ENCODE results near the gene KRT82.

Gene KRT82

GRCh38 chr12:52417740-52418139, 11.6 kb upstream of the KRT82 start:
- Histone ChIP-seq H2BK5ac (ENCODE audit: low read depth, low read length, poor library complexity) (no peak overlapping the region), H3K36me3 (ENCODE audit: control insufficient read depth in 1 of 2, insufficient read depth in 2 of 2, low read length in 2 of 2) (no peaks in the 10 kb centered on the region), H3K9ac (ENCODE audit: low read length) (no peak overlapping the region), H2BK12ac (ENCODE audit: low read length) (no peak overlapping the region), H3K27me3 (ENCODE audit: insufficient read depth, low read length) (no peaks in the 10 kb centered on the region), H2AFZ (ENCODE audit: insufficient read depth, low read length, poor library complexity) (no peak overlapping the region), H3K4me2 (ENCODE audit: low read length) (no peak overlapping the region), H3K23ac (ENCODE audit: low read length) (no peak overlapping the region), H3K79me2 (ENCODE audit: control insufficient read depth, insufficient read depth, low read length, poor library complexity) (no peaks in the 10 kb centered on the region), H3K79me1 (ENCODE audit: low read length) (peaks cover 5% of the 10 kb centered on the region), H3K4me3 (ENCODE audit: low read depth, low read length) (no peak overlapping the region), H3K9me3 (ENCODE audit: insufficient read depth, low read depth, low read length) (peaks cover 4% of the 10 kb centered on the region), H3K27ac (ENCODE audit: low read depth, low read length) (no peak overlapping the region), H4K8ac (ENCODE audit: low read depth, low read length) (no peak overlapping the region), H3K4ac (ENCODE audit: low read depth, low read length) (no peak overlapping the region), H3K4me1 (ENCODE audit: control insufficient read depth in 1 of 2, insufficient read depth in 2 of 2, low read length in 2 of 2) (peaks cover 10 to 11% of the 10 kb centered on the region in 2 experiments), H4K91ac (ENCODE audit: low read depth, low read length) (no peak overlapping the region), H2AK5ac (ENCODE audit: low read length) (no peak overlapping the region), H4K12ac (ENCODE audit: low read depth, low read length) (no peak overlapping the region), H2BK120ac (ENCODE audit: insufficient read depth, low read length, poor library complexity) (no peak overlapping the region), H3K14ac (ENCODE audit: low read length) (no peak overlapping the region), H3K18ac (ENCODE audit: low read length) (no peak overlapping the region)
- peak in 1 of 2 donors; percentile 15 for DNase-seq
- no CpG with 5 or more reads among the region's 2 CpGs for WGBS (ENCODE audit: extremely low coverage, insufficient coverage, insufficient read length)

- H4K8ac ChIP-seq (ENCODE audit: low read depth, low read length): no peak overlapping the region
- H3K4ac ChIP-seq (ENCODE audit: low read depth, low read length): no peak overlapping the region
- no peak overlapping the region for H3K23ac ChIP-seq (ENCODE audit: low read length)
- peaks cover 6 to 8% of the 10 kb centered on the region in 2 experiments for H3K4me1 ChIP-seq (ENCODE audit: control insufficient read depth in 1 of 2, insufficient read depth in 2 of 2, low read length in 2 of 2)
- no peak overlapping the region for H4K91ac ChIP-seq (ENCODE audit: low read depth, low read length)
- H3K4me3 ChIP-seq (ENCODE audit: low read depth, low read length): no peak overlapping the region
- peaks cover 5% of the 10 kb centered on the region for H3K79me1 ChIP-seq (ENCODE audit: low read length)
- no peak overlapping the region for H3K14ac ChIP-seq (ENCODE audit: low read length)
- no CpG with 5 or more reads among the region's 1 CpG for WGBS (ENCODE audit: extremely low coverage, insufficient coverage, insufficient read length)
- no peaks in the 10 kb centered on the region for H3K79me2 ChIP-seq (ENCODE audit: control insufficient read depth, insufficient read depth, low read length, poor library complexity)
- no peak overlapping the region for H3K27ac ChIP-seq (ENCODE audit: low read depth, low read length)
- no peak overlapping the region for H3K18ac ChIP-seq (ENCODE audit: low read length)
- H2AK5ac ChIP-seq (ENCODE audit: low read length): no peak overlapping the region
- peaks cover 9% of the 10 kb centered on the region for H3K9me3 ChIP-seq (ENCODE audit: insufficient read depth, low read depth, low read length)
- H3K4me2 ChIP-seq (ENCODE audit: low read length): no peak overlapping the region
- H2BK120ac ChIP-seq (ENCODE audit: insufficient read depth, low read length, poor library complexity): no peak overlapping the region
- H3K9ac ChIP-seq (ENCODE audit: low read length): no peak overlapping the region
- no peak overlapping the region for H2BK12ac ChIP-seq (ENCODE audit: low read length)
- no peak overlapping the region for H2BK5ac ChIP-seq (ENCODE audit: low read depth, low read length, poor library complexity)
- H3K36me3 ChIP-seq (ENCODE audit: control insufficient read depth in 1 of 2, insufficient read depth in 2 of 2, low read length in 2 of 2): no peaks in the 10 kb centered on the region
- H4K12ac ChIP-seq (ENCODE audit: low read depth, low read length): no peak overlapping the region
- peak in 1 of 2 donors; percentile 7 for DNase-seq
- H3K27me3 ChIP-seq (ENCODE audit: insufficient read depth, low read length): no peaks in the 10 kb centered on the region
- H2AFZ ChIP-seq (ENCODE audit: insufficient read depth, low read length, poor library complexity): no peak overlapping the region
Observed at GRCh38 chr12:52416795-52417194, 10.7 kb upstream of the KRT82 start.

GRCh38 chr12:52415870-52416750, 10.0 kb upstream of the KRT82 start:
- no CpG with 5 or more reads among the region's 10 CpGs for WGBS (ENCODE audit: extremely low coverage, insufficient coverage, insufficient read length)

GRCh38 chr12:52414936-52415335, 8.8 kb upstream of the KRT82 start:
- H3K23ac ChIP-seq (ENCODE audit: low read length): no peak overlapping the region
- no peak overlapping the region for H4K91ac ChIP-seq (ENCODE audit: low read depth, low read length)
- no peak for DNase-seq

More at GRCh38 chr12:52415870-52416750, 10.0 kb upstream of the KRT82 start:
- H3K4me3 ChIP-seq (ENCODE audit: low read depth, low read length): no peak overlapping the region
- H4K12ac ChIP-seq (ENCODE audit: low read depth, low read length): no peak overlapping the region
- no peak overlapping the region for H3K27ac ChIP-seq (ENCODE audit: low read depth, low read length)
- peaks cover 0 to 5% of the 10 kb centered on the region in 2 experiments for H3K4me1 ChIP-seq (ENCODE audit: control insufficient read depth in 1 of 2, insufficient read depth in 2 of 2, low read length in 2 of 2)
- H3K79me1 ChIP-seq (ENCODE audit: low read length): no peaks in the 10 kb centered on the region
- H3K9ac ChIP-seq (ENCODE audit: low read length): no peak overlapping the region
- no peak overlapping the region for H2AK5ac ChIP-seq (ENCODE audit: low read length)
- H2BK12ac ChIP-seq (ENCODE audit: low read length): no peak overlapping the region
- DNase-seq: peak; percentile 62 to 89
- H2BK5ac ChIP-seq (ENCODE audit: low read depth, low read length, poor library complexity): no peak overlapping the region
- no peaks in the 10 kb centered on the region for H3K27me3 ChIP-seq (ENCODE audit: insufficient read depth, low read length)
- H3K4ac ChIP-seq (ENCODE audit: low read depth, low read length): no peak overlapping the region
- H3K4me2 ChIP-seq (ENCODE audit: low read length): no peak overlapping the region
- no peak overlapping the region for H4K91ac ChIP-seq (ENCODE audit: low read depth, low read length)
- H3K79me2 ChIP-seq (ENCODE audit: control insufficient read depth, insufficient read depth, low read length, poor library complexity): no peaks in the 10 kb centered on the region
- peaks cover 11% of the 10 kb centered on the region for H3K9me3 ChIP-seq (ENCODE audit: insufficient read depth, low read depth, low read length)
- H3K14ac ChIP-seq (ENCODE audit: low read length): no peak overlapping the region
- H2BK120ac ChIP-seq (ENCODE audit: insufficient read depth, low read length, poor library complexity): no peak overlapping the region
- H4K8ac ChIP-seq (ENCODE audit: low read depth, low read length): no peak overlapping the region
- H3K23ac ChIP-seq (ENCODE audit: low read length): no peak overlapping the region
- no peak overlapping the region for H2AFZ ChIP-seq (ENCODE audit: insufficient read depth, low read length, poor library complexity)
- no peak overlapping the region for H3K18ac ChIP-seq (ENCODE audit: low read length)
- no peaks in the 10 kb centered on the region for H3K36me3 ChIP-seq (ENCODE audit: control insufficient read depth in 1 of 2, insufficient read depth in 2 of 2, low read length in 2 of 2)

More at GRCh38 chr12:52414936-52415335, 8.8 kb upstream of the KRT82 start:
- Histone ChIP-seq H3K9ac (ENCODE audit: low read length) (no peak overlapping the region), H3K18ac (ENCODE audit: low read length) (no peak overlapping the region), H3K4ac (ENCODE audit: low read depth, low read length) (no peak overlapping the region), H3K9me3 (ENCODE audit: insufficient read depth, low read depth, low read length) (peaks cover 12% of the 10 kb centered on the region), H3K4me3 (ENCODE audit: low read depth, low read length) (no peak overlapping the region), H2BK5ac (ENCODE audit: low read depth, low read length, poor library complexity) (no peak overlapping the region), H4K12ac (ENCODE audit: low read depth, low read length) (no peak overlapping the region), H4K8ac (ENCODE audit: low read depth, low read length) (no peak overlapping the region), H2BK120ac (ENCODE audit: insufficient read depth, low read length, poor library complexity) (no peak overlapping the region), H3K4me2 (ENCODE audit: low read length) (no peak overlapping the region), H2AK5ac (ENCODE audit: low read length) (no peak overlapping the region), H3K4me1 (ENCODE audit: control insufficient read depth in 1 of 2, insufficient read depth in 2 of 2, low read length in 2 of 2) (peaks cover 0 to 5% of the 10 kb centered on the region in 2 experiments), H3K27ac (ENCODE audit: low read depth, low read length) (no peak overlapping the region), H3K79me2 (ENCODE audit: control insufficient read depth, insufficient read depth, low read length, poor library complexity) (no peaks in the 10 kb centered on the region), H2AFZ (ENCODE audit: insufficient read depth, low read length, poor library complexity) (no peak overlapping the region), H3K36me3 (ENCODE audit: control insufficient read depth in 1 of 2, insufficient read depth in 2 of 2, low read length in 2 of 2) (no peaks in the 10 kb centered on the region), H3K27me3 (ENCODE audit: insufficient read depth, low read length) (no peaks in the 10 kb centered on the region), H3K14ac (ENCODE audit: low read length) (no peak overlapping the region), H3K79me1 (ENCODE audit: low read length) (no peaks in the 10 kb centered on the region), H2BK12ac (ENCODE audit: low read length) (no peak overlapping the region)
- WGBS (ENCODE audit: extremely low coverage, insufficient coverage, insufficient read length): no CpG with 5 or more reads among the region's 5 CpGs

Measured in trophoblast cell (in vitro differentiated cells and primary cell).